Right lobe of liver (tissue), 4 donors: ENCODE results near the gene COPS7A.
"Not testable (repeated sequence)": the region's sequence is repeated elsewhere in the genome, so short reads cannot be mapped to it uniquely, and the experiment has no call there.

Experiments
- POLR2A ChIP-seq: fragments of 450-650 bp; IDR thresholded peaks from one replicate; pipeline ENCODE4 v1.6.1; 2017; ENCODE audit warnings: antibody characterized with exemption, mild to moderate bottlenecking
- TF ChIP-seq, protein P1 (sequence below), 4 donors: fragments of 200-600 bp in 3 of 4; fragments of 450-650 bp in 1 of 4; IDR thresholded peaks; one replicate each; pipeline versions ENCODE4 v1.5.1 to v1.8.0; 2016 to 2022; ENCODE audit warnings: antibody characterized with exemption in 4 of 4, mild to moderate bottlenecking in 2 of 4
- donor health status: DM: no; HTN: no; CAD: no.
- donor health status: DM: no; HTN: no; CAD: no.
- donor health status: DM: no; HTN: yes; CAD: no.

GRCh38 chr12:6743300-6743699 is 19.5 kb downstream of the COPS7A start:
- TF ChIP-seq POLR2A = not testable (repeated sequence)
- TF ChIP-seq, protein P1, sequence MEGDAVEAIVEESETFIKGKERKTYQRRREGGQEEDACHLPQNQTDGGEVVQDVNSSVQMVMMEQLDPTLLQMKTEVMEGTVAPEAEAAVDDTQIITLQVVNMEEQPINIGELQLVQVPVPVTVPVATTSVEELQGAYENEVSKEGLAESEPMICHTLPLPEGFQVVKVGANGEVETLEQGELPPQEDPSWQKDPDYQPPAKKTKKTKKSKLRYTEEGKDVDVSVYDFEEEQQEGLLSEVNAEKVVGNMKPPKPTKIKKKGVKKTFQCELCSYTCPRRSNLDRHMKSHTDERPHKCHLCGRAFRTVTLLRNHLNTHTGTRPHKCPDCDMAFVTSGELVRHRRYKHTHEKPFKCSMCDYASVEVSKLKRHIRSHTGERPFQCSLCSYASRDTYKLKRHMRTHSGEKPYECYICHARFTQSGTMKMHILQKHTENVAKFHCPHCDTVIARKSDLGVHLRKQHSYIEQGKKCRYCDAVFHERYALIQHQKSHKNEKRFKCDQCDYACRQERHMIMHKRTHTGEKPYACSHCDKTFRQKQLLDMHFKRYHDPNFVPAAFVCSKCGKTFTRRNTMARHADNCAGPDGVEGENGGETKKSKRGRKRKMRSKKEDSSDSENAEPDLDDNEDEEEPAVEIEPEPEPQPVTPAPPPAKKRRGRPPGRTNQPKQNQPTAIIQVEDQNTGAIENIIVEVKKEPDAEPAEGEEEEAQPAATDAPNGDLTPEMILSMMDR (IDR thresholded peaks at IDR 0.05) = not testable (repeated sequence)
